GOT3 (cell line): ENCODE measurements around the gene NOD2.

Source experiments
- DNase-seq: peaks from one replicate; lab custom pipeline; 2025; ENCODE audit warnings: mixed read lengths; lab: John Stamatoyannopoulos, UW

Gene NOD2

GRCh38 chr16:50670476-50670875, 22.9 kb upstream of the NOD2 start:
- DNase-seq, result no peak

- no peak for DNase-seq
Observed at GRCh38 chr16:50671644-50672260, 21.7 kb upstream of the NOD2 start.

DNA sequence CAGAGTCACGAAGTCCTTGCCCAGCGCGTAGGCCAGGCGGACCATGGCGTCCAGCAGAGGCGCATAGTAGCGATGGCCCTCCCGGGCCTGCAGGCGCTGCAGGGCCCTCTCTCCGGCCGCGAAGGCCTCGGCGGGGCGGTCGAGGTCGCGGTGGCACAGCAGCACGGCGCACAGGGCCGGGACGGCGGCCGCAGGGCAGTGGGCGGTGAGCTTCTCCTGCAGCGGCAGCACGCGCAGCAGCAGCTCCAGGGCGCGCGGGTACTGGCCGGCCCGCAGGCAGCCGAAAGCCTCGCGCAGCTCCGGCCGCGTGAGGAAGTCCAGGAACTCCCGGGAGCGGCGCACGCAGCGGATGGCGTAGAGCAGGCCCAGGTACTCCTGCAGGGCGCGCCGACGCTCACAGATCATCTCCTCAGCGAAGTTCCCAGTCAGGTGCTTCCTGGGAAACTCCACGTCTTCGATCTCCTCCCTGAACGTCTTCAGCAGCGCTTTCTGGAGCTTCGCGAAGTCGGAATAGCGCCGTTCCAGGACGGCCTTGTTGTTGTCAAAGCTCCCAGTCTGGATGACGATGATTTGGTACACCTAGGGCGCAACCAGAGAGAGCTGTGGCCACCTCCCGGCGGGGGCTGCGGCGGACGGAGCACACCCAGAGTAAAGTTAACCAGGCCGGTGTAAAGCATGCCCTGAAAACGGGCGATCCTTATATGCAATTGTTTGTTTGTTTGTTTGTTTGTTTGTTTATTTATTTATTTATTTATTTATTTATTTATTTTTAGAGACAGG, 19.7 kb upstream of the NOD2 start:
- no peak for DNase-seq

- no peak for DNase-seq
Observed at GRCh38 chr16:50674831-50675230, 18.6 kb upstream of the NOD2 start.

- no peak for DNase-seq
Observed at GRCh38 chr16:50675686-50676610, 17.5 kb upstream of the NOD2 start.

- no peak for DNase-seq
Observed at GRCh38 chr16:50676684-50677225, 16.7 kb upstream of the NOD2 start.

DNA sequence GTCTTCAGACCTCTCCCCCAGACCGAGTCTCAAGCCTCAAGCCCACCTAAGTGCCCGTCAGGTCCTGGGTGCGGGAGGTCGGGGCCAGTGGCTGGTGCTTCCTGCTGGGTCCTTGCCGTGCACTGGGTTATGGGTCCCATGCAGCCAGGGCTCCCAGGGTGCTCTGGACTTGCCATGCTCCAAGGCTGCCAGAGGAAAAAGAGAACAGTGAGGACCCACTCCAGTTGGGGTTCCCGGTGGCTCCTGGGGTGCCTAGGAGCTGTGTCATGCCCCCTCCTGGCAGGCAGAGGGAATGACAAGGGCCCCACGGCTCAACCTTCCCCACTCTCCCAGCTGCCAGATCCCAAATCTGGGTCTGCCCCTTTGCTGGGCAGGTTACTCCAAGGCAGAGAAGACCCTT, 16.1 kb upstream of the NOD2 start:
- no peak for DNase-seq

GRCh38 chr16:50678531-50678930, 14.9 kb upstream of the NOD2 start:
- DNase-seq, result no peak

- no peak for DNase-seq
Observed at GRCh38 chr16:50679266-50679665, 14.1 kb upstream of the NOD2 start.

GRCh38 chr16:50679676-50680555, 13.5 kb upstream of the NOD2 start:
- DNase-seq, result no peak

- no peak for DNase-seq
Observed at GRCh38 chr16:50680556-50680893, 12.9 kb upstream of the NOD2 start.

DNA sequence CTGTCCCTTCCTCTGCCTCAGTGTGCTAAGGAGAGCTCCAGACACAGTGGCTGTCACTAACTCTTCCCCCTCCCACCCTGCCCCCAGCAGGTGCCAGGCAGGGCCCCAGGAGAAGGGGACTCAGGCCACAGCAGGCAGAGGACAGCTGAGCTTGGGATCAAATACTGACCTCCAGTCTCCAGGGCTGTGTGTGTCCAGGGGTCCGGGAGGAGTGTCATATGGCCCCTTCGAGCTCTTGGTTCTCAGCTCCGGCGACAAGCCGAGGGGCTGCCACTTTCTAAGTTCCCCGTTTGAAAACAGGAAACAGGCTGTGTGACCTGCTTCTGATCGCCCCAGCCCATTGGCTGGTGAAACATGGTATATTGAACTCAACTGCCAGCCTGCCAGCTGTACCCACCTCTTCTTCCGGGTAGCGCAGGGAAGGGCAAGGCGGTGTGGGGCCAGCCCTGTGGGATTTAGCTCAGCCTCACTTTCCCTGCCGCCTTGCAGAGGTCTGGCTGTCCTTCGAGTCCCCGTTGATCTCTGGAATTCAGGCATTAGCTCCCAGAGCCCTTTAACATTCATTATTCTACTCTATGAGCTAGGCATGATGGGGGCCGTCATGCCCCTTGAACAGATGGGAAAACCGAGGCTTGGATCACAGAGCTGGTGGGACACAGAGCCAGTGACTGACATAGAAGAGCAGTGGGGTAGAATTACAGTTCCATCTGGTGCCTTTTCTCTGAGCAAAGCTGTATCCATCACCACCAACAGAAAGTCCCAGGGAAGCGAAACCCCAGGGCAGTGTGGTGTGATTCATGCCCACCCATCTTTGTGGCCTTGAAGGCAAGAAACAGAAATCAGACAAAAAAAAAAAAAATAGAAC, 12.2 kb upstream of the NOD2 start, which contains the start of gene SNX20:
Gene SNX20 (minus strand): TSS at position 292 of the 865 bp plus-strand sequence. CDS start 3,786 bp downstream, outside the sequence.
- no peak for DNase-seq

GRCh38 chr16:50683689-50684374, 9.6 kb upstream of the NOD2 start:
- no peak for DNase-seq

GRCh38 chr16:50684823-50685461, 8.5 kb upstream of the NOD2 start:
- DNase-seq, result no peak

GRCh38 chr16:50685462-50686063, 7.8 kb upstream of the NOD2 start:
- DNase-seq, result no peak

GRCh38 chr16:50688083-50688482, 5.3 kb upstream of the NOD2 start:
- DNase-seq, result no peak

DNA sequence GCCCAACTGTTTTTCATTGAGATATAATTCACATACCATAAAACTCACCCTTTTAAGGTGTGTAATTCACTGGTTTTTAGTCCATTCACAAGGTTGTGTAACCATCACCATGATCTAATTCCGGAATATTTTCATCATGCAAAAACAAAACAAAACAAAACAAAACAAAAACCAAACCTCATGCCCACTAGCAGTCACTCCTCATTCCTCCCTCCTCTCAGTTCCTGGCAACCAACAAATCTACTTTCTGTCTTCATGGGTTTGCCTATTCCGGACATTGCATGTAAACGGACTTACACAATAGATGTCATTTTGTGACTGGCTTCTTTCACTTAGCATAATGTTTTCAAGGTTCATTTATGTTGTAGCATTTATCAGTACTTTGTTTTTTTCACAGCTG, 4.5 kb upstream of the NOD2 start:
- DNase-seq, result no peak

DNA sequence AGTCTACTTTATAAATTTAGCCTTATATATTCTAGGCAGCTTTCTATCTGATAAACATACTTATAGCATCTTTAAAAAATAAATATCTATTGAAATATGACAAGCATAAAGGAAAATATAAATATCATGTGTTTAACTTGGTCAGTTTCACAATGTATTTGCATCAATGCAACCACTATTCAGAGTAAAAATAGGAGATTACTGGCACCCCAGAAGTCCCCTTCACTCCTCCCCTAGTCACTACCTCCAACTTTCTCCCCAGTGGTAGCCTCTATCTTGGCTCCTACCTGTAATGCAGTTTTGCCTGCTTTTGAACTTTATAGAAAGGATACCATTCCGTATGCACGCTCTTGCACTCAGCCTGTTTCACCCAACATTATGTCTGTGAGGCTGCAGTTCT, 3.2 kb upstream of the NOD2 start:
- no peak for DNase-seq

DNA sequence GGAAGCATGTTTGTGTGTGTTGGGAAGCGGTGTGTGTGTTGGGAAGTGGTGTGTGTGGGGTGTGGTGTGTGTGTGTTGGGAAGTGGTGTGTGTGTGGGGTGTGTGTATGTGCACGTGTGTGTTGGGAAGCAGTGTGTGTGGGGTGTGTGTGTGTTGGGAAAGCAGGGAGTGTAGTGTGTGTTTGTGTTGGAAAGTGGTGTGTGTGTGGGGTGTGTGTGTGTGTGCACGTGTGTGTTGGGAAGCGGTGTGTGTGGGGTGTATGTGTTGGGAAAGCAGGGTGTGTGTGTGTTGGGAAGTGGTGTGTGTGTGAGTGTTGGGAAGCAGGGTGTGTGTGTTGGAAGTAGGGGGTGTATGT, 785 bp upstream of the NOD2 start:
- DNase-seq, result no peak
